ENCODE results near the gene CLCN4. TPM values are rescaled to one million over a fixed set of nuclear protein-coding genes. Genes with fewer than 3 reads are reported as not detected.
A peak's percentile ranks its signal among the peaks of the same experiment; 100 is the strongest.

CLCN4 gene
- polyA plus RNA-seq, 1 donor from 2014 or later: 5.1 TPM

DNA sequence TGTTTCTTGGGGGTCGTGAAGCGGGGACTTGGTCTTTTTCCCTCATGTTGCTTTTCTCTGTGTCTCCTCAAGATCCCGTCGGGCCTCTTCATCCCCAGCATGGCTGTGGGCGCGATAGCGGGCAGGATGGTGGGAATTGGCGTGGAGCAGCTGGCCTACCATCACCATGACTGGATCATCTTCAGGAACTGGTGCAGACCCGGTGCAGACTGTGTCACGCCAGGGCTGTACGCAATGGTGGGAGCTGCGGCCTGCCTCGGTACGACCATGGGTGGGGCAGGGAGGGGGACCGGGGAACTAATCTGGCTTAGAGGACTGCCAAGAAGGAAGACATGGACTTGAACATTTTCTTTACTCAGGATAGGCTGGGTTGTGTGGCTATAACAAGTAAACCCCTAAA is 55.6 kb downstream of the CLCN4 start:
- Mint-ChIP-seq H3K27me3 (no peaks in the 10 kb centered on the region), H3K4me1 (peaks cover 3 to 7% (median 6%) of the 10 kb centered on the region in 3 donors), H3K4me3 (no peak overlapping the region), H3K9me3 (no peaks in the 10 kb centered on the region), H3K27ac (no peak overlapping the region), H3K36me3 (peaks cover 8% of the 10 kb centered on the region)

DNA sequence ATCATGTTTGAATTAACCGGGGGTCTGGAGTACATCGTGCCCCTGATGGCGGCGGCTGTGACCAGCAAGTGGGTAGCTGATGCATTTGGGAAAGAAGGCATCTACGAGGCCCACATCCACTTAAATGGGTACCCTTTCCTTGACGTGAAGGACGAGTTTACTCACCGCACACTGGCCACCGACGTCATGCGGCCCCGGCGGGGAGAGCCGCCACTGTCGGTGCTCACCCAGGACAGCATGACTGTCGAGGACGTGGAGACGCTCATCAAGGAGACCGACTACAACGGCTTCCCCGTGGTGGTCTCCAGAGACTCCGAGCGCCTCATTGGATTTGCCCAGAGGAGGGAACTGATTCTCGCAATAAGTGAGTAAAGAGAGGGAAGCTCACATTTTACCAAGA is 56.9 kb downstream of the CLCN4 start:
- Mint-ChIP-seq H3K36me3 (peaks cover 8% of the 10 kb centered on the region), H3K27ac (no peak overlapping the region), H3K4me1 (peaks cover 0 to 2% (median 0%) of the 10 kb centered on the region in 3 donors), H3K4me3 (no peak overlapping the region), H3K27me3 (no peaks in the 10 kb centered on the region), H3K9me3 (no peaks in the 10 kb centered on the region)

DNA sequence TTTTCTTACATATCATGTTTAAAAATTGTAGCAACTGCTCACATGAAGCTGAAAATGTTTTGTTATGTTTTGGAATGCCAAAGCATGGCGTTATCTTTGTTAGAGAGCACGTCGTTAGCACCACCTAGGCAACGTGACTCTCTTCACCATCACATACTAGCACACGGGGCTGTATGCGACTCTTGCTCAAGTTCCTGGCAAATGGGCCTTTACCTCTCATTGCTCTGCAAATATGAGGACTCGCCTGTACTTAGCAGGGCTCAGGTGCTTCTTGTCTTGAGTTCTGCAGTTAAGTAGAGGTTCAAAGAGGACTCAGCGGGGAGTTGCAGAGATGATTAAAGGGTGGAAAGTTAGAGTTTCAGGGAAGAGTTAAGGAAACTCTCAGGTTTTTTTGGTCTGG is 59.4 kb downstream of the CLCN4 start:
- no peak overlapping the region for H3K27ac Mint-ChIP-seq
- peaks cover 0 to 3% (median 2%) of the 10 kb centered on the region in 3 donors for H3K4me1 Mint-ChIP-seq
- H3K36me3 Mint-ChIP-seq: peaks cover 7% of the 10 kb centered on the region
- H3K27me3 Mint-ChIP-seq: no peaks in the 10 kb centered on the region
- H3K4me3 Mint-ChIP-seq: no peak overlapping the region
- no peaks in the 10 kb centered on the region for H3K9me3 Mint-ChIP-seq

DNA sequence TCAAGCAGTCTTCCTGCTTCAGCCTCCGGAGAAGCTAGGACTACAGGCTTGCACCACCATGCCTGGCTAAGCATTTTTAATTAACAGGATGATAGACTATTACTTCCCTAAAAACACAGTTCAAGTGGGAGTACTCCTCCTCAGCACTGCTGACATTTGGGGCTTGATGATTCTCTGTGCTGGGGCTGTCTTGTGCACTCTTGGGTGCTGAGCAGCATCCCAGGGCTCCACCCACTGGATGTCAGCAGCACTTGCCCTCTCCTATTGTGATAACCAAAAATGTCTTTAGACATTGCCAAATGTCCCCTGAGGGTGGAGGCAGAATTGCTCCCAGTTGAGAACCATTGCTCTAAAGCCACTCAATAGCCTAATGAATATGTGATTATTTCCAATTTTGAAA is 60.4 kb downstream of the CLCN4 start:
- no peak overlapping the region for H3K27ac Mint-ChIP-seq
- H3K27me3 Mint-ChIP-seq: no peaks in the 10 kb centered on the region
- no peak overlapping the region for H3K4me3 Mint-ChIP-seq

DNA sequence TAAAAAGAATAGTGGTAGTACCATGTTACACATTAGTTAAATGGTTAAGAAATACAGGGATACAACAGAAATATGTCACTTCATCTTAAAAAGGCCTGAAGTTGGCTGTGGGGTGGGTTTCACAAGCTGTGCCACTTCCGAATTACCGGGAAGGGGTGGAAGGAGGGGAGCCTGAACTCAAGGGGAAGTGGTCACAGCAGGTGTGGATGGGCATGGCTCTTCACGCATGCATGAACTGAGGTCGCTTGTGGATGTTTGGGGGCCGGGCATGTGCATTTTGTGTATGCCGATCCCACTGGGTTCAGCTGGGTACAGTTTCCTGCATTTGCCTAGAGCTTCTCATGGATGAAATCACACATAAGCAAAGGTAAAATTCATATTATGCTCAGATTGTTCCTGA is 64.9 kb downstream of the CLCN4 start:
- Mint-ChIP-seq H3K36me3 (peaks cover 4% of the 10 kb centered on the region), H3K9me3 (no peaks in the 10 kb centered on the region), H3K27ac (peak overlapping the region in 1 of 3 donors; percentile 3), H3K27me3 (peaks cover 2% of the 10 kb centered on the region), H3K4me1 (peaks cover 0 to 10% (median 9%) of the 10 kb centered on the region in 3 donors), H3K4me3 (peak overlapping the region in 1 of 4 donors; percentile 24)

More for the DNA sequence above, 60.4 kb downstream of the CLCN4 start:
- Mint-ChIP-seq H3K9me3 (no peaks in the 10 kb centered on the region), H3K4me1 (peaks cover 0 to 10% (median 9%) of the 10 kb centered on the region in 3 donors), H3K36me3 (peaks cover 7% of the 10 kb centered on the region)

DNA sequence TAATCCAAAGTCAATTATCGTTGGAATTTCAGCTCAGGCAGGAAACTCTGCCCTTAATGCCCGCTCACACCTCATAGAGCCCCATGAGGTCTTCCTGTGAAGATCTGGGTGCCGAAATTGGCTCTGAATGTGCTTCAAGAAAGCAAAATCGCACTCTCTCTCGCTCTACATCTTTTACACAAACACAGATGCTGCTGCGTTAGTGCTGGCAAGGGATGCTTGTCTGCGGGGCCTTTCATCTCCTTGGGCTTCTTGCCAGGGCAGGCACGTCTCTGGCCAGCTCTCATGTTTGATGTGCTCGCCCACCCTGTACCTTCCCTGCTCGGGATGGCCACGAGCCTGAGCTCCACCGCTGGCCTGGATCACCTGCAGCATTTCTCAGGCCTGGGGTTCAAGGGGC is 66.5 kb downstream of the CLCN4 start:
- peaks cover 0 to 4% (median 0%) of the 10 kb centered on the region in 3 donors for H3K9me3 Mint-ChIP-seq
- H3K4me1 Mint-ChIP-seq: peaks cover 2 to 10% (median 9%) of the 10 kb centered on the region in 3 donors
- peaks cover 2% of the 10 kb centered on the region for H3K27me3 Mint-ChIP-seq
- H3K27ac Mint-ChIP-seq: no peak overlapping the region
- no peak overlapping the region for H3K4me3 Mint-ChIP-seq
- H3K36me3 Mint-ChIP-seq: peaks cover 8% of the 10 kb centered on the region

DNA sequence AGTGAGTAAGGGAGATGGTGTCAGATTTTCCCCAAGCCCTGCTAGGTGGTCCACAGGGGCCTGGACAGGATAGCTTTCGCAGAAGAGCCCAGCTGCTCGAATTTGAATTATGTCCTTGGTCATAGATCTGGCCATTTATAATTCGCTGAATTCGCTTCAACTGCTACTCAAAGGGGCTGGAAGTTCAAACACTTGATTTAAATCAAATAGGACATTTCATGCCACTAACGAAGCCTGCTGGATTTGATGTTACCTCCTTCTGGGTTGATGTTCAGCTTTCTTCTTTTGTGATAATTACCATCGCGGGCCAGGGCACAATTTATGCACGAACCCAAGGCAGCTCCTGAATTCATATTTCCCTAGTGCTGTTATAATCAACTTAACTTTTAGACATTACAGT is 67.0 kb downstream of the CLCN4 start:
- Mint-ChIP-seq H3K4me1 (peaks cover 2 to 10% (median 8%) of the 10 kb centered on the region in 3 donors), H3K27me3 (peaks cover 2% of the 10 kb centered on the region), H3K4me3 (no peak overlapping the region), H3K36me3 (peaks cover 7% of the 10 kb centered on the region), H3K9me3 (peaks cover 0 to 4% (median 0%) of the 10 kb centered on the region in 3 donors), H3K27ac (no peak overlapping the region)

DNA sequence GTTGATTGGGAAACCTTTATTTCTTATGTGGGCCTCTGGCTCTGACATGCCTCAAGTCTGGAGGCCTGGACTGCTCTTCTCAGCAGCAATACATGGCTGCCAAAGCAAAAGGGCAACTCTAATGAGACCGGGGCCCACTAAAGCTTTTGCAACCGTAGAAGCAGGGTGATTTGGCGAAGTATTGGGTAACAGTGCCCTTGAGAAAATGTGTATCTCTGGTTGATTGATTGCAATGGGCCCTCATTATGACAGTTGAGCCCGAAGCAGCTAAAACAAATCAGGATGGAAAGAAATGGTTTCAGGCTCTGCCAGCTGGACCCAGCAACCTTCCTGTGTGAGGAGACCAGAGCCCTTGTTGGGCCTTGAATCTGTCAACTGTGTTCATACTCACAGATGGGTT is 73.4 kb downstream of the CLCN4 start:
- Mint-ChIP-seq H3K9me3 (peaks cover 0 to 4% (median 0%) of the 10 kb centered on the region in 3 donors), H3K36me3 (peaks cover 6% of the 10 kb centered on the region), H3K27me3 (no peaks in the 10 kb centered on the region), H3K27ac (no peak overlapping the region), H3K4me1 (peaks cover 0 to 2% (median 0%) of the 10 kb centered on the region in 3 donors), H3K4me3 (no peak overlapping the region)

DNA sequence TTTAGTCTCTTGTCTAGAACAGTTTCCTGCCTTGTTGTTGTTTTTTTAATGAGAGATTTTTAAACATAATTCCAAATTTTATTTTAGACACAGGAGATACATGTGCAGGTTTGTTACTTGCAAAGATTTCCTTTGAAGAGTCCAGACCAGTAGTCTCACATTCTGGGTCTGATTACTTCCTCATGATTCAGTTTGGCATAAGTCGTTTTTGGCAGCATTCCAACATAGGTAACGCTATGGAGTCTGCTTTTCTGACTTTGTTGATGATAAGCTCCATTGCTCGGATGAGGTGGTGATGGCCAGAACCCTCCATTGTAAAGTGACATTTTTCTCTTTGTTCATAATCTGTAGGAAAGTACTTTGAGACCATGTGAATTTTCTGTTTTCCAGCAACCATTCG is 74.7 kb downstream of the CLCN4 start:
- Mint-ChIP-seq H3K4me1 (peaks cover 0 to 2% (median 0%) of the 10 kb centered on the region in 3 donors), H3K4me3 (no peak overlapping the region), H3K36me3 (peaks cover 6% of the 10 kb centered on the region), H3K27me3 (no peaks in the 10 kb centered on the region), H3K27ac (no peak overlapping the region), H3K9me3 (peaks cover 0 to 4% (median 0%) of the 10 kb centered on the region in 3 donors)

DNA sequence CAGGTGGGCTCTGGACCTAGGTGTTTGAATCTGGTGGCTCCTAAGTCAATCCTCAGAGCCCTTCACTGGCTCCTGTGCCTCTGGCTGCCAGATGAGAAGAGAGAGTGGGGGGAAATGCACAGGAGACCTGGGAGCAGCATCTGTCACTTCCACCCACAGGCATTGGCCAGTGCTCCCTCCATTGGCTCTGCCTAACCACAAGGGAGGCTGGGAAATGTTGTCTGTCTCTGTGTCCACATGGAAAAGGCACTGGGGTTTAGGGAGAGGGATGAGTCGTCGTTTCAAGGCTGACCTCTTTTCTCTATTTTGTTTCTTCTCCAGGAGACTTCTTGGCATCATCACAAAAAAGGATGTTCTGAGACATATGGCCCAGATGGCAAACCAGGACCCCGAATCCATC is 76.4 kb downstream of the CLCN4 start:
- H3K27me3 Mint-ChIP-seq: no peaks in the 10 kb centered on the region
- H3K27ac Mint-ChIP-seq: no peak overlapping the region
- peaks cover 3% of the 10 kb centered on the region for H3K36me3 Mint-ChIP-seq
- no peak overlapping the region for H3K4me3 Mint-ChIP-seq
- H3K4me1 Mint-ChIP-seq: no peaks in the 10 kb centered on the region
- no peaks in the 10 kb centered on the region for H3K9me3 Mint-ChIP-seq

DNA sequence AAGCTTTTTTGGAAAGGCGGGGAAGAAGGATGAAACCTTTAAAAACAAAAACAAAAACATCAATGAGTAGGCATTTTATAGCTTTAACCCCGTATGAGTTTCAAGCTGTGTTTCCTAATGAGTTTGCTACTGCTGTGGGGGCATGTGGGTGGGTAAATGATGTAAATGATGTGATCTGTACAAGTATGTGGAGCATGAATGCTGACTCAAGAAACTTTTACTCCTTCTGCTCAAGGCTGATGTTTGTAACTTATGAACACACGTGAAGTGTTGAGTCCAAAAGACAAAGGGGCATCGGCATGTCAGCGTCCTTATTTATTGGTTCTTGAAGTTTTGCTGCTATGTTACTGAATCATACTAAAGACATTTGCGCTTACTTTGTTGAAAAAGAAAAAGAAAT is 76.9 kb downstream of the CLCN4 start:
- Mint-ChIP-seq H3K9me3 (no peaks in the 10 kb centered on the region), H3K36me3 (peaks cover 4% of the 10 kb centered on the region), H3K4me1 (no peaks in the 10 kb centered on the region), H3K27me3 (no peaks in the 10 kb centered on the region), H3K4me3 (no peak overlapping the region), H3K27ac (no peak overlapping the region)

DNA sequence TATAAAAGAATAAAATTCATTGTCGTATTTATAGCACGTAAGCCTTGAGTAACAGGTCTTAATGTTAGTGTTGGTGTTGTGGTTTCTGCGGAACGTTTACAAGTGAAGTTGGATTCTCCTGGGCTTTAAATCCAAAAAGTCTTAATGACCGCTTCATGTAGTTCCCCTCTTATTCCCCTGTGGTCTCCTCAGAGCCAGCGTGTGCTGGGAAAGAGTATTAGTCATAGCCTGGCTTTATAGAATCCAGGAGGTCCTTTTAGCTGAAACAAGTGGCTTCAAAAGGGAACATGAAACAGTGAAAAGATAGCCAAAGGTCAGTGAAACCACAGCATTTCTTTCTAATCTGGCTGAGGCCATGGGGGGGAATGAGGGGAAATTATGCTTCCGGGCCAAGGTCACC is 79.1 kb downstream of the CLCN4 start:
- no peak overlapping the region for H3K4me3 Mint-ChIP-seq
- H3K27me3 Mint-ChIP-seq: no peaks in the 10 kb centered on the region
- H3K27ac Mint-ChIP-seq: no peak overlapping the region
- no peaks in the 10 kb centered on the region for H3K9me3 Mint-ChIP-seq
- no peaks in the 10 kb centered on the region for H3K4me1 Mint-ChIP-seq
- H3K36me3 Mint-ChIP-seq: peaks cover 2% of the 10 kb centered on the region

DNA sequence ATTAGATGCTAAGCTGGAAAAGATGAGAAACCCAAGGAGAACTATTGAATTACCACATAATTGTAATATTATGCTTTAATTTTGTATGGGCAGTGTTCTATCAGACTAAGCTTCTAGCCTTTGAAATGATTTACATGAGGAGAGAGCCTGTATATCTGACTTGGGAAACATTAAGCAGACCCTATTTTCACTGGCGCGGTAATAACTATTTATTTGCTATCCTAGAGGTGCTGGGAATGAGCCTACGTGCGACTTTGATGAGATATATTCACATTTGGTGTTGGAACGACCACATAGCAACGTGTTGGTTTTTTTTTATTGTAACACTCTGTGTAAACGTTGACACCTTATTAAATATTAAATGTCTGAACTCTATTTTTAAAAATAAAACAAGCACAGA is 80.5 kb downstream of the CLCN4 start:
- Mint-ChIP-seq H3K4me1 (peaks cover 0 to 3% (median 0%) of the 10 kb centered on the region in 3 donors), H3K27ac (no peak overlapping the region), H3K4me3 (no peak overlapping the region), H3K27me3 (no peaks in the 10 kb centered on the region), H3K36me3 (peaks cover 2% of the 10 kb centered on the region), H3K9me3 (no peaks in the 10 kb centered on the region)

DNA sequence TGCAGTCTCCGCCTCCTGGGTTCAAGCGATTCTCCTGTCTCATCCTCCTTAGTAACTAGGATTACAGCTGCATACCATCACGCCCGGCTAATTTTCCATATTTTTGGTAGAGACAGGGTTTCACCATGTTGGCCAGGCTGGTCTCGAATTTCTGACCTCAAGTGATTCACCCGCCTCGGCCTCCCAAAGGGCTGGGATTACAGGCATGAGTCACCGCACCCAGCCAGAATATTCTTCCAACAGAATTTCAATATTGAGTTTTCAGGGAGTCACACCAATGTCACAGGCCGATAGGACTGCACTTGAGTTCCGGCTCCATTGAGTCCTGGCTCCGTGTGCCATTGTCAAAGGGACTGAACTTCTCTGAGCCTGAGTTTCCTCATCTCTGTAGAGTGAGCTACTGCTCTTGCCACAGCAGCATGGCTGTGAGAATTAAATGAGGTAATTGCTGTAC is 82.9 kb downstream of the CLCN4 start:
- Mint-ChIP-seq H3K4me3 (no peak overlapping the region), H3K36me3 (peaks cover 2% of the 10 kb centered on the region), H3K9me3 (no peaks in the 10 kb centered on the region), H3K27ac (no peak overlapping the region), H3K27me3 (peaks cover 1% of the 10 kb centered on the region), H3K4me1 (peaks cover 0 to 3% (median 0%) of the 10 kb centered on the region in 3 donors)

DNA sequence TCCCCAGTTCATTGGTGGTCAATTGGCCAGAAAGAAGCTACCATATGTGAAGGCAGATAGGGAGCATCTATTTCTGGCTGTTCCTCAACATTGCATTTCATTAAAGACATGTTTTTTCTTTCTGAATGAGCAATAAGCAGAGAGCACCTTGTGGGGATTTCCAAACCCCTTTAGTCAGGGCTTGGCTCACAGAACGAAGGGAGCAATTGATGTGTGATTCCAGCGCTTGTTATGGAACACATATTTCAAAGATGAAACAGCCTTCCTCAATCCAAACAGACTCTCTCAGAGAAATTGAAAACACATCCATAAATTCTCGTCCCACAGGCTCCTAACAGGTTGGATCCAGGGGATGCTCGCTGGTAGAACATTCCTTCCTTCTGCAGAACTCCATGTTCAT is 84.1 kb downstream of the CLCN4 start:
- H3K9me3 Mint-ChIP-seq: no peaks in the 10 kb centered on the region
- peaks cover 2% of the 10 kb centered on the region for H3K36me3 Mint-ChIP-seq
- H3K27me3 Mint-ChIP-seq: peaks cover 1% of the 10 kb centered on the region
- H3K27ac Mint-ChIP-seq: no peak overlapping the region
- H3K4me3 Mint-ChIP-seq: no peak overlapping the region
- peaks cover 0 to 3% (median 0%) of the 10 kb centered on the region in 3 donors for H3K4me1 Mint-ChIP-seq

DNA sequence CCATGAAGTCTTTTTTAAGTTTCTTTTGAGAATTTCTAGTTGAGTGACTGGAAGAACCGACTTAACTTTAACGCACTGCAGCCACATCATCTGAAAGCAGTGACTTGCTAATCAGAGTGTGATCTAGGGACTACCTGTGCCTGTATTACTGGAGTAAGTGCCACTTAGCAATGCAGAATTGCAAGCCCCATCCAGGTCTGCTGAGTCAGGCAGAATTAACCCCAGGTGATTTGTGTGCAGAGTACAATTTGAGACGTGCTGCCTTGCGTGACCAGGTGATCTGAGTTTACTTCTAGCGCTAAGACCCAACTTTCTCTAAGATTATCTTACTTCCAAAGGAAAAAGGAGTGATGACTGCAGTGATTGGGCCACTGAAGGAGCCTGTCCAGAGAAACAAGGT is 85.3 kb downstream of the CLCN4 start:
- peaks cover 1% of the 10 kb centered on the region for H3K27me3 Mint-ChIP-seq
- H3K27ac Mint-ChIP-seq: no peak overlapping the region
- no peak overlapping the region for H3K4me3 Mint-ChIP-seq
- H3K4me1 Mint-ChIP-seq: peaks cover 0 to 3% (median 0%) of the 10 kb centered on the region in 3 donors
- peaks cover 2% of the 10 kb centered on the region for H3K36me3 Mint-ChIP-seq
- no peaks in the 10 kb centered on the region for H3K9me3 Mint-ChIP-seq

All from IgD-negative memory B cell (primary cell).